Measurements from ENCODE around the gene STX18.

Gene STX18

DNA sequence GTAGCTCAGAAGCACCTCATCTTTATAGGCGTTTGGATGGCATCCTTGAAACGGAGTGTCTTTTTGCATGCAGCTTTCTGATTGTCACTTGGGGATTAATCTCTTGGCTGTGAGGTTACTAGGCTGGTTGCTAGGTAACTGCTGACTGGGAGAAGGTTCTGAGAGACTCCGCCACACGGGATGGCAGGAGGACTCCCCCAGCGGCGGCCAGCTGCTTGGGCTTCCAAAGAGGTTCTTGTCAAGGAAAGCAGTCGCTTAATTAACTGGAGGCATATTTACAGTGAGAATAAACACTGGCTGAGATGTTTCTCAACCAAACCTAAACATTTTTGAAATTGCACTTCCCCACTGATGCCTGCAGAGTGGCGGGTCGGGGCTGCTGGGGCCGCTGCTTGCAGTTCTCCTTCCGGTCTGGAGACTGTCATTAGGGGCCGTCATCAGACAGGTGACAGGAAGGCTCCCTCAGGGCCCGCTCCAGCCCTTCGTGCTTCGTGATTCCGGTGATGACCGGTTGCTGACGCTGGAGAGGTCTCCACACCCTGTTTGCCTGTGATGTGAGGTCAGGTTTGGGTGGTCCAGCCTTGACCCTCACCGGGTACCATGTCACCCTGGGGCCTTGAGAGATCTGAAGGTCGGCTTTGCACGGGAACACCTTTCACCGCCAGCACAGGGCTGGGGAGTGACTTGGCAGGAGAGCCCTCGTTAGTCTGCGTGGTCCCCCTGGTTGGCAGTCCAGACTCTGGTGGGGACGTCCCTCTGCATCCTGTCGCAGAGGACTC is 145.8 kb downstream of the STX18 start:
- no peak for DNase-seq

DNA sequence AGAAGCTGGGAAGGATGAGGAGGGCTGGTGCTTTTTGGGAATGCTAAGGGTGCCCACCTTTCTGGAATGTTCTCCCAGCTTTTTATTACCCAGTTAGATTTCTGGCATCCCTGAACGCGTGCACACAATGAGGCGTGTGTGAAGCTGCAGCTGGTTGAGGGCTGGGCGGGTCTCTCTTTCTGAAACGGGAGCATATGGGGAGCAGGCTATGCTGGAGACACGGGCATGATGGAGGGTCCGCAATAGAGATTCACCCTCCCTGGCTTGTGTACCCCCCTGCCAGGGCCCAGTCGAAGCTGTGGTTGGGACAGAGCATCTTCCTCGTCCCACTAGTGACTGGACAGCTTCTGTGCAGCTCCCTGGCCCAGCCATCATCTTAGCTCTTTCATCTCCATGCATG is 146.5 kb downstream of the STX18 start:
- no peak for DNase-seq

GRCh38 chr4:4394644-4395043 is 147.2 kb downstream of the STX18 start:
- DNase-seq: no peak

GRCh38 chr4:4392501-4393183 is 149.2 kb downstream of the STX18 start:
- DNase-seq: no peak

GRCh38 chr4:4391866-4392265 is 150.0 kb downstream of the STX18 start:
- DNase-seq: no peak

GRCh38 chr4:4390515-4391240 is 151.2 kb downstream of the STX18 start:
- DNase-seq: no peak

GRCh38 chr4:4390046-4390445 is 151.8 kb downstream of the STX18 start:
- DNase-seq: no peak

DNA sequence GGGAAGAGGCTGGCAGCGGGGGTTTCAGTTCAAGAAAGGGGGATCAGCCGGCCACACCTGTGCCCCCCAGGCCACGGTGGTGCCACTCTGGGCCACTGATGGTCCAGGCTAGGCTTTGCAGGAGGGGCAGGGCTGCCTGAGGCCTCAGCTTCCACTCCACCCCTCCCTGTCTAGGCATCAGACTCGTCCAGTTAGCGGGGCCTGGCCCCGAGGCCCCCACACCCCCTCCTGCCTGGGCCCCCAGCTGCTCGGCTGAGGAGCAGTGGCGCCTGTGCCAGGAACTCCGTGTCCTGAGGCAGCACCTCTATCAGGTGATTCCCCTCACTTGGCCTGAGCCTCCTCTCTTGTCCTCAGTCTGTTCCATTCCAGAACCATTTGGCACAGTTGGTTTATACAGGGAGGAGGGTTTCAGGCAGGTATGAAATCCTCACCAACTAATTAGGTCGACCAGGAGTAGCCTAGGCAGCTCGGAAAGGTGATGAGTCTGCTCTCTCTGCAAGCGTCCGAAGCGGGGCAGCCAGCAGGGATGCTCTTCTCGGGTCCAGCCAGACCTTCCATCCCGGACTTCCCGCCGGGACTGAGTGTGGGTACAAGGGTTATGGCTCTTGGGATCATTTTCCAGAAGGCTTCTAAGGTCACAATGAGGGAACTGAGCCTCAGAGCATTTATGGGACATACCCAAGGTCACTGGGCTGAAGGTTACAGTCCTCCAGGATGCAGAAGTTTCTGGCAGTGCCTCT is 152.8 kb downstream of the STX18 start:
- no peak for DNase-seq

GRCh38 chr4:4388311-4388790 is 153.5 kb downstream of the STX18 start:
- no peak for DNase-seq

- no peak for DNase-seq
Observed at GRCh38 chr4:4387531-4388310, 154.1 kb downstream of the STX18 start.

DNA sequence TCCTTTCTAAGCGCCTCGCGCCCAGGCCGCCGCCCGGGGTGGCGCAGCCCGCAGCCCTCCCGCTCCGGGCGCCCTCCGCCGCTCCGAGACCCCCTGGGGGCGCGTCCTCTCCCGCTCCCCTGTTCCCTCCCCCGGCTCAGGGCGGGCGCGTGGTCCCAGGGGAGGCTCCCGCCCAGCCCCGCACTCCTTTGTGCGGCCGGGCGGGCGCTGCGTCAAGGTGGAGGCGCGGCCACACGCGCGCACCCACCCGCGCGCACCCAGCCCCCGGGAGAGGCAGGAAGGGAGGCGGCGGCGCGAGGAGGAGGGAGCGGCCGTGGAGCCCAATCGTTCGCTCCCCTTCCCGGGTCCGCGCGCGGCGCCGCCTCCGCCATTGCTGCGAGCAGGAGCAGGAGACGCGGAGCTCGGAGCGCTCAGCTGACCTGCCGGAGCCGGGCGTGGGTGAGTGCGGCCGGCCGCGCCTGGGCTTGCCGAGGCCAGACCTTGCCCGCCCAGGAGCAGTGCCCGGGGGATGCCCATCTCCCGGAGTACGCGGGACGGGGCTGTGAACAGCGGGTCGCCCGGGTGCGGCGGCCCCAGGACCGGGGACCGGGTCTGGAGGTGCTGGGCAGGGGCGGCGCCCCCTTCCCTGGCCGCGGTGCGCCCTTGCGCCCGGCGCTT is 155.0 kb downstream of the STX18 start, which contains the start of gene NSG1:
NSG1 (plus strand) TSS at position 367 of the 657 bp plus-strand sequence. CDS start 528 bp downstream, outside the sequence.
- no peak for DNase-seq

DNA sequence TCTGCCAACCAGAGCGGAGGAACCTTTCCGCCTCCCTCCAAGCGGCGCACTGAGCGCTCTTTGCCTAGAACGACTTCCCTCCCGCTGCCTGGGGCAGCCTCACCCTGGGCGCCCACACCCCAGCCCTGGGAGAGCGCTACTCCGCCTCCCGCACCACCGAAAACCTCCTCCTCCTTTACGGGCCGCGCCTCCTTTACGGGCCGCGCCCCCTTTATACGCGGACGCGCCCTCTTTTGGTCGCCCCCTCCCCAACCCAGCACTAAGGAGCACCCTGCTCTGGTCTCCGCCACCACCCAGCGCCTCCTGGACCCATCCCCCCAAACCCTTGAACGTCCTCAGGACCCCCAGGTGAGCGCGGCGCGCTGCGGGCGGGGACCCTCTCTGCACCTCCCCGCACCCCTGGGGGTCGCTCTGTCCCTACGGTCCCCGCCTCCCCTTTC is 155.5 kb downstream of the STX18 start:
- no peak for DNase-seq

GRCh38 chr4:4385729-4386295 is 156.0 kb downstream of the STX18 start:
- DNase-seq: no peak

GRCh38 chr4:4384837-4385236 is 157.0 kb downstream of the STX18 start:
- no peak for DNase-seq

DNA sequence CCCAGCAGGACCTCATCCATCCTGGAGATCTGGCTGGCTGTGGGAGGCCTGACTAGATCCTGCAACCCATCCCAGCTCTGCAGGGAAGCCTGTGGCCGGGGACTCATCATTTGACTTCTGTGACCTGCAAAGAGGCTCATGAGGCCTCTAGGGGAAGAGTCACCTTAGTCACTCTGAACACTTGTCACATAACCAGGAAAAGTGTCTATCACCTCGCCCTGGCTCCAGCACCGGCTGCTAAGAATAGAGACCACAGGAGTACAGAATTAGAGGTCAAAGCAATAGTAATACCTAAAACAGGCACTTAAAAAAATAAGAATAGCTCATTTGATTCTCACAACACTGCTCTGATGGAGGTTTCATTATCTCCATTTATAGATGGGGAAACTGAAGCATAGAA is 158.8 kb downstream of the STX18 start:
- DNase-seq: no peak

GRCh38 chr4:4379540-4380087 is 162.2 kb downstream of the STX18 start:
- no peak for DNase-seq

GRCh38 chr4:4377732-4378460 is 164.0 kb downstream of the STX18 start:
- no peak for DNase-seq

- DNase-seq: no peak
Observed at GRCh38 chr4:4377191-4377590, 164.7 kb downstream of the STX18 start.

GRCh38 chr4:4376074-4376473 is 165.8 kb downstream of the STX18 start:
- DNase-seq: no peak
